Activated CD8-positive, alpha-beta T cell treated with anti-CD3 and anti-CD28 coated beads for 36 hours (primary cell): ENCODE data around the gene EFNA3. TPM values are rescaled to one million over a fixed set of nuclear protein-coding genes. Genes with fewer than 3 reads are reported as not detected.

ENCODE experiments used
- ATAC-seq: fragments of 200-7000 bp; cut with Tn5 transposase; one replicate; pipeline ENCODE4 v1.10.0; 2021; ENCODE audit warnings: mild to moderate bottlenecking, moderate library complexity
- CTCF ChIA-PET: fragments of 350-600 bp; sonication (Branson Sonifier 250); formaldehyde crosslinking; loops from one replicate; lab custom pipeline; 2021; ENCODE audit warnings: antibody characterized with exemption; lab: Charles Lee
- POLR2A ChIA-PET: fragments of 350-600 bp; sonication (Branson Sonifier 250); formaldehyde crosslinking; loops from one replicate; lab custom pipeline; 2021; ENCODE audit warnings: antibody characterized with exemption; lab: Charles Lee
- DNase-seq: peaks from one replicate; pipeline ENCODE4 v3.0.0-alpha.2; 2020
- H3K27ac Mint-ChIP-seq: one replicate; pipeline ENCODE4 v1.8.0; 2021; ENCODE audit warnings: mild to moderate bottlenecking, mixed read lengths
- H3K27me3 Mint-ChIP-seq: one replicate; pipeline ENCODE4 v1.8.0; 2021; ENCODE audit warnings: mixed read lengths
- H3K36me3 Mint-ChIP-seq: one replicate; pipeline ENCODE4 v1.8.0; 2021; ENCODE audit warnings: low read depth, mixed read lengths
- H3K4me1 Mint-ChIP-seq: one replicate; pipeline ENCODE4 v1.8.0; 2021; ENCODE audit warnings: low read depth, mixed read lengths
- H3K4me3 Mint-ChIP-seq: one replicate; pipeline ENCODE4 v1.8.0; 2021; ENCODE audit warnings: mild to moderate bottlenecking, moderate library complexity, mixed read lengths
- H3K9me3 Mint-ChIP-seq: one replicate; pipeline ENCODE4 v1.8.0; 2021; ENCODE audit warnings: mixed read lengths
- intact Hi-C: fragments of 100-400 bp; cut with micrococcal nuclease; formaldehyde crosslinking; loops from one replicate; pipeline ENCODE4 v1.10.0; 2022
- total RNA-seq, 2 experiments: library from RNA; stranded (reverse); gene quantifications; one replicate each; pipeline ENCODE4 v1.2.3, GENCODE V29; 2021
- TF ChIP-seq, protein P1 (sequence below): fragments of 200-600 bp; IDR thresholded peaks from one replicate; pipeline ENCODE4 v1.8.0; 2022; ENCODE audit warnings: antibody characterized with exemption, mild to moderate bottlenecking

Gene EFNA3
- total RNA-seq, 2 experiments from 2014 or later: 5.1 to 8.6 TPM

- ATAC-seq (peak; percentile 64), DNase-seq (peak; percentile 69)
- intact Hi-C loops: loop anchor here (2.0 kb wide), 1 partner anchor 44 kb away; no protein-coding TSS in a partner anchor
- H3K4me1 Mint-ChIP-seq: peaks cover 34% of the 10 kb centered on the region
- TF ChIP-seq, protein P1, sequence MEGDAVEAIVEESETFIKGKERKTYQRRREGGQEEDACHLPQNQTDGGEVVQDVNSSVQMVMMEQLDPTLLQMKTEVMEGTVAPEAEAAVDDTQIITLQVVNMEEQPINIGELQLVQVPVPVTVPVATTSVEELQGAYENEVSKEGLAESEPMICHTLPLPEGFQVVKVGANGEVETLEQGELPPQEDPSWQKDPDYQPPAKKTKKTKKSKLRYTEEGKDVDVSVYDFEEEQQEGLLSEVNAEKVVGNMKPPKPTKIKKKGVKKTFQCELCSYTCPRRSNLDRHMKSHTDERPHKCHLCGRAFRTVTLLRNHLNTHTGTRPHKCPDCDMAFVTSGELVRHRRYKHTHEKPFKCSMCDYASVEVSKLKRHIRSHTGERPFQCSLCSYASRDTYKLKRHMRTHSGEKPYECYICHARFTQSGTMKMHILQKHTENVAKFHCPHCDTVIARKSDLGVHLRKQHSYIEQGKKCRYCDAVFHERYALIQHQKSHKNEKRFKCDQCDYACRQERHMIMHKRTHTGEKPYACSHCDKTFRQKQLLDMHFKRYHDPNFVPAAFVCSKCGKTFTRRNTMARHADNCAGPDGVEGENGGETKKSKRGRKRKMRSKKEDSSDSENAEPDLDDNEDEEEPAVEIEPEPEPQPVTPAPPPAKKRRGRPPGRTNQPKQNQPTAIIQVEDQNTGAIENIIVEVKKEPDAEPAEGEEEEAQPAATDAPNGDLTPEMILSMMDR: no peak
- H3K27ac Mint-ChIP-seq: peak overlapping the region; percentile 34
- ChIA-PET POLR2A (interaction anchor here (1.2 kb wide), 1 partner anchor 9 kb away, joined by 3 read pairs; the partner anchor contains the start of gene SLC50A1), CTCF (interaction anchor here (0.9 to 1.6 kb wide), 3 partner anchors 36 to 42 kb away, joined by 3 to 5 read pairs (median 4); no protein-coding TSS in a partner anchor)
- no peaks in the 10 kb centered on the region for H3K9me3 Mint-ChIP-seq
- peak overlapping the region; percentile 73 for H3K4me3 Mint-ChIP-seq
- no peaks in the 10 kb centered on the region for H3K36me3 Mint-ChIP-seq
- H3K27me3 Mint-ChIP-seq: peaks cover 21% of the 10 kb centered on the region
These were observed 48.0 kb downstream of the EFNA3 start for GRCh38 chr1:155126556-155127104.

DNA sequence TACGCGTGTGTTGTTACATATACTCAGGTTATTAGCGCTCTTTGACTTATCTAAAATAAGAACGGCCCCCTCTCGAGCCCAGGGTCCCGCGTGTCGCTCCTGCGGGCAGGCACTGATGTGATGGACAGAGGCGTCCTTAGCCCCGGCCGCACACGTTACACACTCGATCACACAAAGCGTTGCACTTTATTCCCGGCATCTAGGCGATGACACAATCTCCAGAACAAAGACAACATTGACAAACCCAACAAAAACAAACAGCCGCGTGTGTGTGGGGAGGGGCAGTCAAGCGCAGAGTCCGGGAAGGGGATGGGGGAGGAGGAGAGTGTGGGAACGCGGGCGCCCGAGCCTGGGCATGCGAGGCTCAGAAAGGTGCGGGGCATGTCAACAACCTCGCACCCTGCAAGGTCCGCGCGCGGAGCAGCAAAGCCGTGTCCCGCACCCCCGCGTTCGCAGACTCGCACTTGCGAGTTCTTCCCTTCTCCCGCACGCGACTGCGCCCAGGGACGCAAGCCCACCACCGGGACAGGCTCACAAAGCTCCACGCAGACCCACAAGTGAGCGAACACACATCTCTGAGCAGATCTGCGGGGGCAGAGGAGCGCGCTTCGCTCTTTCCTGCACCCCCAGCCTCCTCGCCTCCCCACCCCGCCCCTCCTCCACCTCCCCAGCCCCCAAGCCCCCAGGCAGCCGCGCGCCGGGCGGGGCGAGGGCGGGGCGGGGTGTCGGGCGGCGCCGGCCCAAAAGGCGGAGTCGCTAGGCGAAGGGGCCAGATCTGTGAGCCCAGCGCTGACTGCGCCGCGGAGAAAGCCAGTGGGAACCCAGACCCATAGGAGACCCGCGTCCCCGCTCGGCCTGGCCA, 48.7 kb downstream of the EFNA3 start, which contains the start of gene EFNA1:
Gene EFNA1, plus strand, starts transcription at position 772 of the 862 bp plus-strand sequence. CDS start 102 bp downstream, outside the sequence.
- Mint-ChIP-seq H3K4me3 (peak within 1 kb of the TSS; percentile 73), H3K9me3 (no peaks in the 10 kb centered on the region), H3K4me1 (peaks cover 34% of the 10 kb centered on the region), H3K27ac (peak within 1 kb of the TSS; percentile 34), H3K36me3 (no peaks in the 10 kb centered on the region), H3K27me3 (peaks cover 21% of the 10 kb centered on the region)
- TF ChIP-seq, protein P1: no peak
- ATAC-seq (peak; percentile 59), DNase-seq (peak; percentile 43)
- ChIA-PET CTCF (interaction anchor here (0.9 to 1.0 kb wide), 2 partner anchors 37 to 40 kb away, joined by 3 to 5 read pairs; no protein-coding TSS in a partner anchor), POLR2A (interaction anchor here (0.6 to 1.2 kb wide), 2 partner anchors 8 to 46 kb away, joined by 3 read pairs; partner anchors contain the start of genes KRTCAP2 and SLC50A1)
- intact Hi-C loops: loop anchor here (2.0 kb wide), 1 partner anchor 45 kb away; no protein-coding TSS in a partner anchor

GRCh38 chr1:155127967-155128754, 49.5 kb downstream of the EFNA3 start:
- ATAC-seq (no peak), DNase-seq (no peak)
- Mint-ChIP-seq H3K36me3 (no peaks in the 10 kb centered on the region), H3K27me3 (peaks cover 21% of the 10 kb centered on the region), H3K9me3 (no peaks in the 10 kb centered on the region), H3K4me1 (peaks cover 34% of the 10 kb centered on the region), H3K27ac (peak overlapping the region; percentile 14), H3K4me3 (peak overlapping the region; percentile 73)
- intact Hi-C loops: loop anchor here (2.0 kb wide), 1 partner anchor 45 kb away; no protein-coding TSS in a partner anchor
- CTCF ChIA-PET: interaction anchor here (0.6 to 5.1 kb wide), 8 partner anchors 9 to 77 kb away, joined by 3 to 31 read pairs (median 6); partner anchors contain the start of genes ADAM15 and KRTCAP2
- POLR2A ChIA-PET: interaction anchor here (0.7 to 1.3 kb wide), 5 partner anchors 12 to 145 kb away, joined by 3 to 4 read pairs (median 3); partner anchors contain the start of gene DPM3
- TF ChIP-seq, protein P1: no peak

DNA sequence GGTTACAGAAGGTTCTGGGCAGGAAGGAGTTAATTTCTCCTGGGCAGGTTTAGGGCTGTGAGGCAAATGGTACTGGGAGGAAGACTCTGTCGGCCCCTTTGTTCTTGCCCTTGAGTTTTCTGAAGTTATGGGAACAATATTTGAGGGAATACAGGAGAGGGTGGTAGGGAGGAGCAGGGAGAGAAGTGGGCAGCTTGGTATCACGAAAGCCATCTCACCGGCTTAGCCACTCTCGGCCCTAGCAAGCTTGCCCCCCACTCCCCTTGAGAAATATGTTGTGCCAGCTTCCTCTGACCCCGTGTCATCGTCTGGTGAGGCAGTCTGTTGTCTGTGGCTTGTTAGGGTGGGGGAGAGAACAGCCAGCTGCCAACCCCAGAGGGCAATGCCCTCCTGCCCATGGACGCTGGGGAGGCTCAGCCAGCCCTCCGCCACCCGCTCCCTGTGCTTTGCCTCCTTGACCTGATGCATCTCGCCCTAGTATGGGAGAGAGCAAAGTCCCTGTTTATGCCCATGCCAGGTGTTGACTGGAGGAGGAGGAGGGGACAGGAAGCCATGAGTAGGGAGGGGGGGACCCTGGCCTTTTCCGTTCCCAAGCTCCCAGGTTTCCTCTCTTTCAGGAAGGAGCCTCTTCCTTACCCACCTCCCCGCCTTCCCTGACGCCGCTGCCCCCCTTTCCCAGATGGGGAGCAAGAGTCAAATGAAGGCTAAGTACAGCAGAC, 50.3 kb downstream of the EFNA3 start:
- H3K4me3 Mint-ChIP-seq: peak overlapping the region; percentile 73
- H3K27ac Mint-ChIP-seq: peak overlapping the region; percentile 14
- peaks cover 21% of the 10 kb centered on the region for H3K27me3 Mint-ChIP-seq
- no peaks in the 10 kb centered on the region for H3K9me3 Mint-ChIP-seq
- intact Hi-C loops: no loop called here
- H3K36me3 Mint-ChIP-seq: no peaks in the 10 kb centered on the region
- peaks cover 34% of the 10 kb centered on the region for H3K4me1 Mint-ChIP-seq
- CTCF ChIA-PET: interaction anchor here (0.6 to 5.1 kb wide), 8 partner anchors 8 to 78 kb away, joined by 3 to 31 read pairs (median 6); partner anchors contain the start of genes ADAM15 and KRTCAP2
- TF ChIP-seq, protein P1: no peak
- ATAC-seq (peak; percentile 13), DNase-seq (no peak)
- POLR2A ChIA-PET: interaction anchor here (0.7 to 1.3 kb wide), 5 partner anchors 12 to 145 kb away, joined by 3 to 4 read pairs (median 3); partner anchors contain the start of gene DPM3
